ENCODE data around the gene CTNNA2. TPM values are rescaled to one million over a fixed set of nuclear protein-coding genes. Genes with fewer than 3 reads are reported as not detected.
"Not testable (repeated sequence)": the region's sequence is repeated elsewhere in the genome, so short reads cannot be mapped to it uniquely, and the experiment has no call there.

CTNNA2 gene
- total RNA-seq, 4 donors from 2014 or later = 0.19 TPM; not detected in 3

GRCh38 chr2:80030135-80030534 is 517.3 kb downstream of the CTNNA2 start:
- DNase-seq (ENCODE audit: low spot score) (no peak), ATAC-seq (ENCODE audit: low FRiP score) (no peak)
- TF ChIP-seq CTCF (IDR thresholded peaks at IDR 0.05) = no peak

GRCh38 chr2:80032684-80033083 is 519.8 kb downstream of the CTNNA2 start:
- ATAC-seq (ENCODE audit: low FRiP score); DNase-seq (ENCODE audit: low spot score): not testable (repeated sequence)

- DNase-seq (ENCODE audit: low spot score) (no peak), ATAC-seq (ENCODE audit: low FRiP score) (no peak)
These were observed 523.0 kb downstream of the CTNNA2 start for GRCh38 chr2:80035749-80036285.

GRCh38 chr2:80037310-80037709 is 524.5 kb downstream of the CTNNA2 start:
- no peak for TF ChIP-seq CTCF (IDR thresholded peaks at IDR 0.05)
- ATAC-seq (ENCODE audit: low FRiP score) = no peak
- no peak for DNase-seq (ENCODE audit: low spot score)

More at GRCh38 chr2:80035749-80036285, 523.0 kb downstream of the CTNNA2 start:
- no peak for TF ChIP-seq CTCF (IDR thresholded peaks at IDR 0.05)

- no peak for TF ChIP-seq CTCF (IDR thresholded peaks at IDR 0.05)
- DNase-seq (ENCODE audit: low spot score) (no peak), ATAC-seq (ENCODE audit: low FRiP score) (no peak)
These were observed 527.4 kb downstream of the CTNNA2 start for GRCh38 chr2:80040226-80040625.

- TF ChIP-seq CTCF (IDR thresholded peaks at IDR 0.05) = no peak
- DNase-seq (ENCODE audit: low spot score) (no peak), ATAC-seq (ENCODE audit: low FRiP score) (no peak)
These were observed 529.8 kb downstream of the CTNNA2 start for GRCh38 chr2:80042635-80043034.

GRCh38 chr2:80048296-80048695 is 535.4 kb downstream of the CTNNA2 start:
- DNase-seq (ENCODE audit: low spot score) (no peak), ATAC-seq (ENCODE audit: low FRiP score) (no peak)
- TF ChIP-seq CTCF (IDR thresholded peaks at IDR 0.05) = no peak

GRCh38 chr2:80050246-80050645 is 537.4 kb downstream of the CTNNA2 start:
- ATAC-seq (ENCODE audit: low FRiP score) = no peak
- DNase-seq (ENCODE audit: low spot score) = no peak
- TF ChIP-seq CTCF (IDR thresholded peaks at IDR 0.05) = no peak

Data from omental fat pad (tissue), 4 donors.